Stomach (tissue), 4 donors: Measurements from ENCODE around the gene KRT14.
"Not testable (repeated sequence)": the region's sequence is repeated elsewhere in the genome, so short reads cannot be mapped to it uniquely, and the experiment has no call there.

Experiments
- POLR2A ChIP-seq, 4 donors: fragments of 450-650 bp; IDR thresholded peaks; one replicate each; pipeline ENCODE4 v1.6.1; 2016; ENCODE audit warnings: antibody characterized with exemption in 4 of 4, control low read depth in 2 of 4, mild to moderate bottlenecking in 1 of 4, moderate library complexity in 1 of 4
- POLR2AphosphoS5 ChIP-seq, 3 donors: sonication (generic); formaldehyde crosslinking; IDR thresholded peaks; one replicate each; pipeline ENCODE4 v1.6.1; 2016; ENCODE audit warnings: antibody characterized with exemption in 3 of 3
- TF ChIP-seq, protein P1 (sequence below), 7 experiments: fragments of 450-650 bp in 4 of 7; fragments of 200-600 bp in 3 of 7; sonication (generic) in 3 of 7; IDR thresholded peaks; one replicate each; pipeline ENCODE4 v1.5.1; 2016 to 2019; ENCODE audit warnings: antibody characterized with exemption in 7 of 7, control low read depth in 2 of 7, mild to moderate bottlenecking in 1 of 7

DNA sequence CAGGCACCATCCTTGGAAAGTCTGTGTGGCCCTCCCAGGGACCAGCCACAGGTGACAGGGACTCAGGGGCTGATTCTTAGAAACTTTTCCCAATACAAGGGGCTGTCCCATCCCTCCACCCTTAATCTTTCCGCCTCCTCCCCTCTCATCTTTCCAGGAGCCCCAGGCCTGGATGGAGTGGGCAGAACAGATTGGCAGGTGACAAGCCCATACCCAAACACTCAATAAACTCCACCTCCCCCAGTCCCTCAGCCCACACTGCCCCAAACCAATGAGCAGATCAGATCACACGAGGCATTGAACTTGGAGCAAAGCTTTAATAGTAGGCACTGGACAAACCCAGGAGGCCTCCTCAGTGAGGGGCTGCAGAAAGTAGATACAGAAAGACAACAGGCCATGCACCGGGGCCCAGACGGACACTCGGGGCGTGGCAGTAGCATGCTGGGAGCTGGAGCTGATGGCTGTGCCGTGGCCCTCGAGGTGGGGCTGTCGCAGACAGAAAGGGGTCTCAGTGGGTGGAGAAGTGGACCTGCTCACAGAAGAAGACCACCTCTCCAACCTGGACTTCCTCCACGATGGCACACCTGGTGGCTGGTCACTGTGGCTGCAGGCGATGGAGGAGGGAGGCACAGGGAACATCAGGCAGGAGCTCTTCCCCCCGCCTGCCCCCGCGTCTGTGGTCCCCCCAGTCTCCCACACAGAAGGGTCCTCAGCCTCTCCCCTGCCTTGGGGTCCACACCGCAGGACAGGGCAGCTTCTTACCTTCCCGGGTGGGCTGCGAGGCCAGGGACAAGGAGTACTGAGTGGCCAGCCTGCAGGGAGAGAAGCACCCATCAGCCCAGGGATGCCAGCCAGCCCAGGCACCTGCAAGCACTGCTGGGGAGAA lies 39.6 kb upstream of the KRT14 start:
- TF ChIP-seq POLR2A, POLR2AphosphoS5 (IDR thresholded peaks at IDR 0.05): not testable (repeated sequence)
- TF ChIP-seq, protein P1, sequence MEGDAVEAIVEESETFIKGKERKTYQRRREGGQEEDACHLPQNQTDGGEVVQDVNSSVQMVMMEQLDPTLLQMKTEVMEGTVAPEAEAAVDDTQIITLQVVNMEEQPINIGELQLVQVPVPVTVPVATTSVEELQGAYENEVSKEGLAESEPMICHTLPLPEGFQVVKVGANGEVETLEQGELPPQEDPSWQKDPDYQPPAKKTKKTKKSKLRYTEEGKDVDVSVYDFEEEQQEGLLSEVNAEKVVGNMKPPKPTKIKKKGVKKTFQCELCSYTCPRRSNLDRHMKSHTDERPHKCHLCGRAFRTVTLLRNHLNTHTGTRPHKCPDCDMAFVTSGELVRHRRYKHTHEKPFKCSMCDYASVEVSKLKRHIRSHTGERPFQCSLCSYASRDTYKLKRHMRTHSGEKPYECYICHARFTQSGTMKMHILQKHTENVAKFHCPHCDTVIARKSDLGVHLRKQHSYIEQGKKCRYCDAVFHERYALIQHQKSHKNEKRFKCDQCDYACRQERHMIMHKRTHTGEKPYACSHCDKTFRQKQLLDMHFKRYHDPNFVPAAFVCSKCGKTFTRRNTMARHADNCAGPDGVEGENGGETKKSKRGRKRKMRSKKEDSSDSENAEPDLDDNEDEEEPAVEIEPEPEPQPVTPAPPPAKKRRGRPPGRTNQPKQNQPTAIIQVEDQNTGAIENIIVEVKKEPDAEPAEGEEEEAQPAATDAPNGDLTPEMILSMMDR (IDR thresholded peaks at IDR 0.05): not testable (repeated sequence)
